ENCODE results near the gene PACRG. TPM values are rescaled to one million over a fixed set of nuclear protein-coding genes. Genes with fewer than 3 reads are reported as not detected.
"Not testable (repeated sequence)": the region's sequence is repeated elsewhere in the genome, so short reads cannot be mapped to it uniquely, and the experiment has no call there.

Gene PACRG
- total RNA-seq, 4 donors from 2014 or later = 1.5 to 10.4 (median 2.1) TPM

DNA sequence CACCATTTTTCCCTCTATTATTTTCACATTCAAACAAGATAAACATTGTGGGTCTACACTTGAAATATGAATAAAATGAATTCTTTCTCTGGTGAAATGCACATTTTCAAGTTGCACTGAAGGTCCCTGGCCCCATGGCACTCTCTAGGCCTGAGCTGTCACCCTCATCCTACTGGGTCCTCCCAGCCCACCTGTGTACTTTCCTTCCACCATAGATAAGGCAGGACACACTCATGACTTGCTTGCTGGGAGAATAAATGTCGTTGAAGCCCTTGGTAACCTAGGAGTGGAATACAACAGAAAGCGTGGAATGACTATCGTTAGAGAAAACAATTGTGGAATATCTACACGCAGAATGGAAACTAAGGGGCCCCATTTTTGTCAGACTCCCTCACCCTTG is 585.8 kb downstream of the PACRG start:
- no peak for DNase-seq (ENCODE audit: low spot score in 2 of 2)
- WGBS, 2 donors = 64 to 68% methylated on average over 4 of the region's 4 CpGs

DNA sequence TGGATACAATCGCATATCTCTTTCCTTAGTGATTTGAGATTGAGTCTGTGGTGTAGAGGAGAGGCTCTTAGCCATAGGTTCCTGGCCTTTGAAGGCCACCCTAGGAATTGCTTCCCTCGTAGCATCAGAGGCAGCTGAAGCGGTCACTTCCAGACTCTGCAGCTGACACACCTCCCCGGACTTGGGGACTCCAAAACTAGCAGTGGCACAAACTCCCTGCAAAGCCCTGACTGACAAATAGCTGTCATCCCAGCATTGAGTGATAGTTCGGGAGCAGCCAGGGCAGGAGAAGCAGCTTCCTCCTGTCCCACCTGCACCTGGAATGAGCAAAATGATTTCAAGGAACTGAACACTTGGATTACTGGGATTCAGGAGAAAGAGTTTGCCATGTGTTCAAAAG is 586.2 kb downstream of the PACRG start:
- peak overlapping the region in 1 of 4 donors; percentile 8 for H3K4me3 ChIP-seq
- 74 to 75% methylated on average over 5 of the region's 5 CpGs for WGBS, 2 donors
- peaks cover 0 to 41% (median 0%) of the 10 kb centered on the region in 4 donors for H3K4me1 ChIP-seq
- H3K36me3 ChIP-seq = no peaks in the 10 kb centered on the region
- H3K9me3 ChIP-seq = no peaks in the 10 kb centered on the region
- DNase-seq (ENCODE audit: low spot score in 2 of 2) = no peak
- no peaks in the 10 kb centered on the region for H3K27me3 ChIP-seq
- peak overlapping the region; percentile 40 to 87 (median 74) for H3K27ac ChIP-seq
- TF ChIP-seq, protein P1, sequence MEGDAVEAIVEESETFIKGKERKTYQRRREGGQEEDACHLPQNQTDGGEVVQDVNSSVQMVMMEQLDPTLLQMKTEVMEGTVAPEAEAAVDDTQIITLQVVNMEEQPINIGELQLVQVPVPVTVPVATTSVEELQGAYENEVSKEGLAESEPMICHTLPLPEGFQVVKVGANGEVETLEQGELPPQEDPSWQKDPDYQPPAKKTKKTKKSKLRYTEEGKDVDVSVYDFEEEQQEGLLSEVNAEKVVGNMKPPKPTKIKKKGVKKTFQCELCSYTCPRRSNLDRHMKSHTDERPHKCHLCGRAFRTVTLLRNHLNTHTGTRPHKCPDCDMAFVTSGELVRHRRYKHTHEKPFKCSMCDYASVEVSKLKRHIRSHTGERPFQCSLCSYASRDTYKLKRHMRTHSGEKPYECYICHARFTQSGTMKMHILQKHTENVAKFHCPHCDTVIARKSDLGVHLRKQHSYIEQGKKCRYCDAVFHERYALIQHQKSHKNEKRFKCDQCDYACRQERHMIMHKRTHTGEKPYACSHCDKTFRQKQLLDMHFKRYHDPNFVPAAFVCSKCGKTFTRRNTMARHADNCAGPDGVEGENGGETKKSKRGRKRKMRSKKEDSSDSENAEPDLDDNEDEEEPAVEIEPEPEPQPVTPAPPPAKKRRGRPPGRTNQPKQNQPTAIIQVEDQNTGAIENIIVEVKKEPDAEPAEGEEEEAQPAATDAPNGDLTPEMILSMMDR (IDR thresholded peaks at IDR 0.05) = no peak
- TF ChIP-seq EP300 (IDR thresholded peaks at IDR 0.05) = no peak
- no peak for TF ChIP-seq POLR2A (IDR thresholded peaks at IDR 0.05)

More for the DNA sequence above, 585.8 kb downstream of the PACRG start:
- Histone ChIP-seq H3K4me1 (peaks cover 0 to 39% (median 0%) of the 10 kb centered on the region in 4 donors), H3K4me3 (no peak overlapping the region), H3K27me3 (no peaks in the 10 kb centered on the region), H3K27ac (peak overlapping the region in 3 of 4 donors; percentile 40 to 87 (median 80)), H3K9me3 (no peaks in the 10 kb centered on the region), H3K36me3 (no peaks in the 10 kb centered on the region)
- TF ChIP-seq, protein P1 (IDR thresholded peaks at IDR 0.05) = no peak
- no peak for TF ChIP-seq EP300 (IDR thresholded peaks at IDR 0.05)
- TF ChIP-seq POLR2A (IDR thresholded peaks at IDR 0.05) = no peak

DNA sequence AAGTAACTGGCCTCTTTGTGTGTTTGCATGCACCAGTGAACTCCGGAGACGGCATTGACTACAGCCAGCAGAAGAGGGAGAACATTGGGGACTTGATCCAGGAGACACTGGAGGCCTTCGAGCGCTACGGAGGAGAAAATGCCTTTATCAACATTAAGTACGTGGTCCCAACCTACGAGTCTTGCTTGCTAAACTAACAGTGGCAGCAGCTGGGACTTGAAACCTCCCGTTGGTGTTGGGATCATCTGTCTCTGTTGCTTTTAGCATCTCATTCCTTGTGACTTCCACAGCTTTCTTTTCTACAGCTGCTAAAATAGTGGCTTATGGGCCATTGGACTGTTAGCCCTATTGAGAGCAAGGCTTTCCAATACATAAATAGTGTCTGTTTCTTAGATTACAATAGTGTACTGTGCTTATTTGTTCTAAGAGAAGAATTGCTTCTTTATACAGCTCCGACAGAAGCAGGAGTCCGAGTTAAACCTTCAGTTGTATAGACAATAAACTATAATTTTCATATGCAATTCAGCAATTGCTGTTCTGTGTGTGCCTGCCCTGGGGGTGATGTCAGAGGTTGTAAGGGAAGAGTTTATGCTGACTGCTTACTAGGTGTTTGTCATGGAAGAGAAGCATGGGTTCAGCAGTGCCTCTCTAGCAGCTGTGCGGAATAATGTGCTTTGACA is 587.2 kb downstream of the PACRG start:
- Histone ChIP-seq H3K4me1 (peaks cover 0 to 43% (median 0%) of the 10 kb centered on the region in 4 donors), H3K36me3 (no peaks in the 10 kb centered on the region), H3K9me3 (no peaks in the 10 kb centered on the region), H3K27ac (peak overlapping the region; percentile 27 to 87 (median 74)), H3K27me3 (no peaks in the 10 kb centered on the region), H3K4me3 (peak overlapping the region in 2 of 4 donors; percentile 1 to 29)
- 52% methylated on average over 11 of the region's 11 CpGs for WGBS, 2 donors
- DNase-seq (ENCODE audit: low spot score in 2 of 2) = no peak
- TF ChIP-seq, protein P1 (IDR thresholded peaks at IDR 0.05) = no peak
- peak in 1 of 2 donors; percentile 46 for TF ChIP-seq EP300 (IDR thresholded peaks at IDR 0.05)
- TF ChIP-seq POLR2A (IDR thresholded peaks at IDR 0.05) = peak in 1 of 2 donors; percentile 28

DNA sequence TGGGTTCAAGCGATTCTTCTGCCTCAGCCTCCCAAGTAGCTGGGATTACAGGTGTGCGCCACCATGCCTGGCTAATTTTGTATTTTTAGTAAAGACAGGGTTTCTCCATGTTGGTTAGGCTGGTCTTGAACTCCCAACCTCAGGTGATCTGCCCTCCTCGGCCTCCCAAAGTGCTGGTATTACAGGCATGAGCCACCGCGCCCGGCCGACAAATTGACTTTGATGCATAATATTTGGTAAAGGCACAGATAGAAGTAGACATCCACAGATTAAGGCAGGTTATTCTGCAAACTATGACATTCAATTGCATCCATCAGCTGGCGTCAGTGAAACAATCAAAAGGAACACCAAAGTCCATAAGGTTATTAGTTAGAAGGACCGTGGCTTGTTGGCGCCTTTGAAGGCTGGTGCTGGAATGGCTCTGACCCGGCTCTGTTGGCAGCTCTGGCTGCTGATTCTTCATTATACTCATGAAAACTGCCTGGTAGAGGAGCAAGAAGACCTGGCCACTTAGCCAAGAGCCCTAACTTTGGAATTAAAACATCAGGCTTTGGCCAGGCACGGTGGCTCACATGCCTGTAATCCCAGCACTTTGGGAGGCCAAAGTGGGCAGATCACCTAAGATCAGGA is 589.2 kb downstream of the PACRG start:
- H3K27me3 ChIP-seq; H3K36me3 ChIP-seq; H3K9me3 ChIP-seq; H3K4me3 ChIP-seq; DNase-seq (ENCODE audit: low spot score in 2 of 2): not testable (repeated sequence)
- peak overlapping the region in 3 of 4 donors; percentile 55 to 87 (median 80) for H3K27ac ChIP-seq
- WGBS, 2 donors = 82 to 88% methylated on average over 12 of the region's 12 CpGs
- peaks cover 0 to 47% (median 2%) of the 10 kb centered on the region in 4 donors for H3K4me1 ChIP-seq

DNA sequence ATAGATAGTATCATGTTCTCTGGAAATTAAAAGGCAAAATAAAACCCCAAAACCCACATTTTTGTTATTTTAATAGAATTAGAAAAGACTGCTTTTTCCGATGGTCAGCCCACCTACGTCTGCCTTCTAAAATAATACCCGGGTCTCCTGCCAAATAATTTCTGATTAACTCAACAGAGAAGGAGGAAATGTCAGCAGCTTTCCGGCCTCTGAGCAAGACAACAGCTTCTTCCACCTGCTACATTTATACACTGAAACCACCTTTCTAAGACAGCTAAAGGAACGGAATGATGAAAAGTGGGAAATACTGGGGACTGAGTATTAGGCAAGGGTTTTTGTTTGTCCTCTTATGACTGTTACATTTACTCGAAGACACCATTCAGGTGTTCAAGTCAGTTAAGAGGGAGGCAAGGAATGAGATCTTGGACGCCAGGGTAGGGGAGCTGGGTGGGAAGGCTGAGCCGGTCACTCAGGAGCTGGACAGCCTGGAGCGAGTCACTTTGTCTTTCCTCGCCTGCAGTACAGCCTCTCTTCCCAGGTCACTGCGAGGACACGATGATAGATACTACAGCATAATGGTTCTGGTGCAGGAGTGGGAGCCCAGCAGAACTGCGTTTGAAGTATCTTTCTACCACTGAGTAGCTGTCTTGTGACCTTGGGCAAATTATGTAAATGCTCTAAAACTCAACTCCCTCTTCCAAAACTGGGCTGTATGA is 590.5 kb downstream of the PACRG start:
- H3K4me3 ChIP-seq = no peak overlapping the region
- TF ChIP-seq, protein P1 (IDR thresholded peaks at IDR 0.05) = no peak
- TF ChIP-seq EP300 (IDR thresholded peaks at IDR 0.05) (no peak), POLR2A (IDR thresholded peaks at IDR 0.05) (no peak)

More for the DNA sequence above, 590.5 kb downstream of the PACRG start:
- Histone ChIP-seq H3K9me3 (no peaks in the 10 kb centered on the region), H3K27ac (peak overlapping the region in 3 of 4 donors; percentile 55 to 87 (median 80)), H3K27me3 (no peaks in the 10 kb centered on the region), H3K36me3 (no peaks in the 10 kb centered on the region), H3K4me1 (peaks cover 0 to 45% (median 3%) of the 10 kb centered on the region in 4 donors)
- DNase-seq (ENCODE audit: low spot score in 2 of 2) = no peak
- 58 to 69% methylated on average over 13 of the region's 13 CpGs for WGBS, 2 donors
